A673 (cell line): ENCODE measurements around the gene SDHB. TPM values are rescaled to one million over a fixed set of nuclear protein-coding genes. Genes with fewer than 3 reads are reported as not detected.

Source experiments
- BruUV-seq: library from RNA; stranded (reverse); fragments of 400-500 nt; replicated peaks from 2 replicates; lab custom pipeline; 2021; lab: Mats Ljungman, UMichigan
- CTCF ChIA-PET: fragments of 300-600 bp; sonication (Branson Sonifier 250); formaldehyde crosslinking; loops from one replicate; lab custom pipeline; 2022; ENCODE audit warnings: antibody characterized with exemption; lab: Charles Lee
- POLR2A ChIA-PET: fragments of 300-600 bp; sonication (Branson Sonifier 250); formaldehyde crosslinking; loops from one replicate; lab custom pipeline; 2022; ENCODE audit warnings: antibody characterized with exemption; ENCODE audit not compliant: low non-redundant PET; lab: Charles Lee
- DNase-seq: peaks from one replicate; pipeline ENCODE4 v3.0.0-alpha.2; 2015; ENCODE audit warnings: low spot score
- H3K27ac ChIP-seq: fragments of 200-600 bp; sonication (generic); 2 replicates; pipeline ENCODE4 v1.5.1; 2016; ENCODE audit warnings: mixed run types, low read depth, mild to moderate bottlenecking, mixed read lengths, antibody characterized with exemption, low read length; ENCODE audit not compliant: poor library complexity, severe bottlenecking
- H3K27me3 ChIP-seq: fragments of 200-600 bp; sonication (generic); replicated peaks from 2 replicates; pipeline ENCODE4 v1.6.1; 2017; ENCODE audit warnings: mixed run types, low read depth, mild to moderate bottlenecking, mixed read lengths, antibody characterized with exemption, low read length; ENCODE audit not compliant: insufficient read depth, poor library complexity
- H3K36me3 ChIP-seq: fragments of 200-600 bp; sonication (generic); 2 replicates; pipeline ENCODE4 v1.6.1; 2016; ENCODE audit warnings: mixed run types, mild to moderate bottlenecking, mixed read lengths, antibody characterized with exemption, low read length; ENCODE audit not compliant: insufficient read depth, poor library complexity, severe bottlenecking
- H3K4me1 ChIP-seq: fragments of 200-600 bp; sonication (generic); 2 replicates; pipeline ENCODE4 v1.6.1; 2017; ENCODE audit warnings: mixed run types, mild to moderate bottlenecking, mixed read lengths, antibody characterized with exemption, low read length; ENCODE audit not compliant: insufficient read depth, poor library complexity, severe bottlenecking
- H3K4me3 ChIP-seq: fragments of 200-600 bp; sonication (generic); 2 replicates; pipeline ENCODE4 v1.5.1; 2016; ENCODE audit warnings: low read depth, mixed run types, mild to moderate bottlenecking, mixed read lengths, low read length; ENCODE audit not compliant: poor library complexity, severe bottlenecking
- H3K9me3 ChIP-seq: fragments of 200-600 bp; sonication (generic); 2 replicates; pipeline ENCODE4 v1.6.1; 2016; ENCODE audit warnings: mixed run types, low read depth, mild to moderate bottlenecking, mixed read lengths, antibody characterized with exemption, low read length; ENCODE audit not compliant: poor library complexity, severe bottlenecking
- CTCF ChIP-seq: fragments of 300-800, 200-600 bp; sonication (generic); conservative IDR thresholded peaks from 2 replicates; pipeline ENCODE4 v1.5.1; 2017; ENCODE audit warnings: low read depth, mild to moderate bottlenecking, antibody characterized with exemption, low read length, moderate library complexity, mixed read lengths
- EZH2 ChIP-seq: fragments of 200-600 bp; sonication (generic); IDR thresholded peaks from 2 replicates; pipeline ENCODE4 v1.6.1; 2017; ENCODE audit warnings: borderline replicate concordance, low read depth, mild to moderate bottlenecking, mixed read lengths, antibody characterized with exemption, low read length; ENCODE audit not compliant: poor library complexity, severe bottlenecking
- intact Hi-C: fragments of 100-400 bp; cut with micrococcal nuclease; formaldehyde crosslinking; loops from one replicate; pipeline ENCODE4 v1.10.0; 2022; ENCODE audit not compliant: unreplicated experiment
- total RNA-seq: library from RNA; stranded (reverse); gene quantifications from 2 replicates; pipeline ENCODE4 v1.2.3, GENCODE V29; 2021

Gene SDHB
- total RNA-seq, 1 experiment from 2014 or later = 208 TPM

- CTCF ChIA-PET = no interaction called here
- BruUV-seq = no TSS peak
- POLR2A ChIA-PET = no interaction called here
- H3K36me3 ChIP-seq = peaks cover 64% of the 10 kb centered on the region
- no peaks in the 10 kb centered on the region for H3K9me3 ChIP-seq
- no peak for DNase-seq
- H3K4me1 ChIP-seq = peaks cover 26% of the 10 kb centered on the region
- no peak for TF ChIP-seq CTCF
- TF ChIP-seq EZH2 = no peak
- no peak overlapping the region for H3K4me3 ChIP-seq
- H3K27me3 ChIP-seq = no peaks in the 10 kb centered on the region
- H3K27ac ChIP-seq = no peak overlapping the region
- intact Hi-C loops = no loop called here
Observed at GRCh38 chr1:17027403-17027802, 26.4 kb downstream of the SDHB start.

DNA sequence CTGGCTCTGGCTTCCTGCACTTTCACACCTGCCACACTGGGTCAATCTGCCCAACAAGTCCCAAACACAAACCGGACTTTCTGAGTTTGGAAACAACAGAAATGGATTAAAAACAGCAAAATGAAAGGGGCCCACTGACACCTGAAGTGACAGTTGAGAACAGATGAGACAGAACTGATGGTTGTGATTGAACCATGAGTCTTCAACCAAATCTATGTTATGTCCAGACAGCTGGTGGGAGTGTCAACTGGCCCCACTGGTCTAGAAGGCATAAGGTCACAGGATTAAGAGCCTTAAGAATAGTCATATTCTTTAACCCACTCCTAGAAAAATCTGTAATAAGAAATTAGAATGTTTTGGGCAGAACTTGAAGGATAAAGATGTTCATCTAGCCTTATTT, 29.1 kb downstream of the SDHB start:
- H3K27ac ChIP-seq = no peak overlapping the region
- CTCF ChIA-PET = no interaction called here
- intact Hi-C loops = no loop called here

GRCh38 chr1:17023573-17023972, 30.3 kb downstream of the SDHB start:
- H3K27me3 ChIP-seq = no peaks in the 10 kb centered on the region
- intact Hi-C loops = no loop called here
- ChIA-PET CTCF (no interaction called here), POLR2A (no interaction called here)
- TF ChIP-seq EZH2 (no peak), CTCF (no peak)
- no peak overlapping the region for H3K4me3 ChIP-seq
- H3K9me3 ChIP-seq = no peaks in the 10 kb centered on the region
- no peaks in the 10 kb centered on the region for H3K4me1 ChIP-seq
- H3K36me3 ChIP-seq = peaks cover 96% of the 10 kb centered on the region
- no TSS peak for BruUV-seq
- no peak overlapping the region for H3K27ac ChIP-seq
- no peak for DNase-seq

More for the DNA sequence above, 29.1 kb downstream of the SDHB start:
- H3K36me3 ChIP-seq = peaks cover 87% of the 10 kb centered on the region
- DNase-seq = no peak
- BruUV-seq = no TSS peak
- no peaks in the 10 kb centered on the region for H3K27me3 ChIP-seq
- POLR2A ChIA-PET = interaction anchor here (0.6 kb wide), 1 partner anchor 114 kb away, joined by 7 read pairs; no protein-coding TSS in a partner anchor
- peaks cover 2% of the 10 kb centered on the region for H3K4me1 ChIP-seq
- H3K4me3 ChIP-seq = no peak overlapping the region
- no peak for TF ChIP-seq EZH2
- TF ChIP-seq CTCF = no peak
- no peaks in the 10 kb centered on the region for H3K9me3 ChIP-seq
